H9 (cell line): Measurements from ENCODE around the gene ABCA13. TPM values are rescaled to one million over a fixed set of nuclear protein-coding genes. Genes with fewer than 3 reads are reported as not detected.

Source experiments
- DNase-seq: peaks from one replicate; pipeline ENCODE4 v3.0.0-alpha.2; 2017
- H2AFZ ChIP-seq: one replicate; pipeline ENCODE4 v1.6.1; 2013; ENCODE audit warnings: mild to moderate bottlenecking, low read length, control low read depth, moderate library complexity
- H2AK5ac ChIP-seq: 2 replicates; pipeline ENCODE4 v1.6.1; 2013; ENCODE audit warnings: low read length, control low read depth, mixed read lengths; ENCODE audit not compliant: insufficient read length
- H2BK120ac ChIP-seq: one replicate; pipeline ENCODE4 v1.6.1; 2013; ENCODE audit warnings: low read depth, mild to moderate bottlenecking, low read length, control low read depth, inconsistent platforms; ENCODE audit not compliant: poor library complexity, severe bottlenecking
- H2BK12ac ChIP-seq: 2 replicates; pipeline ENCODE4 v1.6.1; 2013; ENCODE audit warnings: low read length, control low read depth, mixed read lengths, low read depth; ENCODE audit not compliant: insufficient read length
- H2BK15ac ChIP-seq: 2 replicates; pipeline ENCODE4 v1.6.1; 2013; ENCODE audit warnings: low read depth, low read length, control low read depth
- H2BK20ac ChIP-seq: one replicate; pipeline ENCODE4 v1.6.1; 2013; ENCODE audit warnings: low read depth, mild to moderate bottlenecking, low read length, control low read depth, inconsistent platforms; ENCODE audit not compliant: poor library complexity, severe bottlenecking
- H2BK5ac ChIP-seq: 2 replicates; pipeline ENCODE4 v1.6.1; 2013; ENCODE audit warnings: low read length, control low read depth, mixed read lengths; ENCODE audit not compliant: insufficient read length
- H3K14ac ChIP-seq: 2 replicates; pipeline ENCODE4 v1.6.1; 2013; ENCODE audit warnings: low read length, control low read depth; ENCODE audit not compliant: insufficient read depth
- H3K18ac ChIP-seq: 2 replicates; pipeline ENCODE4 v1.6.1; 2013; ENCODE audit warnings: low read depth, mild to moderate bottlenecking, mixed read lengths, low read length, control low read depth; ENCODE audit not compliant: insufficient read length
- H3K23ac ChIP-seq: 2 replicates; pipeline ENCODE4 v1.6.1; 2013; ENCODE audit warnings: low read length, control low read depth, mixed read lengths, low read depth; ENCODE audit not compliant: insufficient read length
- H3K23me2 ChIP-seq: 2 replicates; pipeline ENCODE4 v1.6.1; 2013; ENCODE audit warnings: low read depth, mild to moderate bottlenecking, mixed read lengths, low read length, control low read depth; ENCODE audit not compliant: insufficient read length, poor library complexity, severe bottlenecking
- H3K27ac ChIP-seq: 2 replicates; pipeline ENCODE4 v1.5.1; 2013; ENCODE audit warnings: low read length, control low read depth, mixed read lengths, low read depth; ENCODE audit not compliant: insufficient read length
- H3K27me3 ChIP-seq: 2 replicates; pipeline ENCODE4 v1.6.1; 2013; ENCODE audit warnings: low read length, control low read depth, inconsistent platforms; ENCODE audit not compliant: insufficient read depth
- H3K4ac ChIP-seq: 2 replicates; pipeline ENCODE4 v1.6.1; 2013; ENCODE audit warnings: low read depth, mild to moderate bottlenecking, control low read depth, inconsistent platforms, low read length, moderate library complexity
- H3K4me1 ChIP-seq: 2 replicates; pipeline ENCODE4 v1.6.1; 2013; ENCODE audit warnings: low read length, control low read depth, inconsistent platforms; ENCODE audit not compliant: insufficient read depth
- H3K4me2 ChIP-seq: 2 replicates; pipeline ENCODE4 v1.6.1; 2013; ENCODE audit warnings: low read length, control low read depth, mixed read lengths; ENCODE audit not compliant: insufficient read length, insufficient read depth
- H3K56ac ChIP-seq: 2 replicates; pipeline ENCODE4 v1.6.1; 2013; ENCODE audit warnings: low read depth, mild to moderate bottlenecking, mixed read lengths, low read length, control low read depth; ENCODE audit not compliant: insufficient read length
- H3K79me1 ChIP-seq: 2 replicates; pipeline ENCODE4 v1.6.1; 2013; ENCODE audit warnings: low read depth, mild to moderate bottlenecking, moderate library complexity, low read length, control low read depth, inconsistent platforms; ENCODE audit not compliant: insufficient read depth, poor library complexity, severe bottlenecking
- H3K79me2 ChIP-seq: 2 replicates; pipeline ENCODE4 v1.6.1; 2013; ENCODE audit warnings: low read length, control low read depth, inconsistent platforms; ENCODE audit not compliant: insufficient read depth
- H3K9ac ChIP-seq: 2 replicates; pipeline ENCODE4 v1.6.1; 2013; ENCODE audit warnings: low read length, control low read depth, mixed read lengths; ENCODE audit not compliant: insufficient read length; ENCODE audit errors: extremely low read depth
- H3K9me3 ChIP-seq: one replicate; pipeline ENCODE4 v1.6.1; 2013; ENCODE audit warnings: low read depth, low read length, inconsistent platforms; ENCODE audit not compliant: control insufficient read depth
- H3T11ph ChIP-seq: one replicate; pipeline ENCODE4 v1.6.1; 2013; ENCODE audit warnings: mild to moderate bottlenecking, low read length, control low read depth, inconsistent platforms
- H4K20me1 ChIP-seq: one replicate; pipeline ENCODE4 v1.6.1; 2013; ENCODE audit not compliant: control insufficient read depth, insufficient read length, insufficient read depth
- H4K5ac ChIP-seq: 2 replicates; pipeline ENCODE4 v1.6.1; 2013; ENCODE audit warnings: low read depth, mild to moderate bottlenecking, mixed read lengths, low read length, control low read depth; ENCODE audit not compliant: insufficient read length
- H4K8ac ChIP-seq: replicated peaks from 2 replicates; pipeline ENCODE4 v1.6.1; 2013; ENCODE audit warnings: low read length, control low read depth, mixed read lengths, low read depth; ENCODE audit not compliant: insufficient read length
- H4K91ac ChIP-seq: 2 replicates; pipeline ENCODE4 v1.6.1; 2013; ENCODE audit warnings: low read depth, mild to moderate bottlenecking, moderate library complexity, mixed read lengths, low read length, control low read depth; ENCODE audit not compliant: insufficient read length
- H3K27ac Mint-ChIP-seq, 3 experiments: 2 replicates in 2 of 3; 3 replicates in 1 of 3; pipeline ENCODE4 v1.8.0; 2020 to 2021; ENCODE audit warnings: mixed read lengths in 3 of 3, mild to moderate bottlenecking in 1 of 3, moderate library complexity in 1 of 3
- H3K27me3 Mint-ChIP-seq: 2 replicates; pipeline ENCODE4 v1.8.0; 2021; ENCODE audit warnings: low read depth, mild to moderate bottlenecking, moderate library complexity, mixed read lengths
- H3K36me3 Mint-ChIP-seq, 3 experiments: 2 replicates in 2 of 3; 3 replicates in 1 of 3; pipeline ENCODE4 v1.8.0; 2020 to 2021; ENCODE audit warnings: low read depth in 3 of 3, mixed read lengths in 3 of 3; ENCODE audit not compliant: insufficient read depth in 1 of 3
- H3K4me1 Mint-ChIP-seq, 2 experiments: 2 replicates each; pipeline ENCODE4 v1.8.0; 2020; ENCODE audit warnings: mixed read lengths in 2 of 2
- H3K4me3 Mint-ChIP-seq, 2 experiments: 2 replicates in 1 of 2; 3 replicates in 1 of 2; pipeline ENCODE4 v1.8.0; 2020 to 2021; ENCODE audit warnings: mild to moderate bottlenecking in 2 of 2, mixed read lengths in 2 of 2, moderate library complexity in 1 of 2
- H3K9me3 Mint-ChIP-seq, 2 experiments: 2 replicates in 1 of 2; 3 replicates in 1 of 2; pipeline ENCODE4 v1.8.0; 2020; ENCODE audit warnings: mild to moderate bottlenecking in 2 of 2, mixed read lengths in 2 of 2, moderate library complexity in 1 of 2
- CTCF ChIP-seq: fragments of 200-600 bp; sonication (generic); conservative IDR thresholded peaks from 3 replicates; pipeline ENCODE4 v1.8.0; 2021; ENCODE audit warnings: antibody characterized with exemption, mild to moderate bottlenecking
- WGBS: extraction: QIAGEN DNeasy Blood & Tissue Kit; methylation state at CpG from one replicate; pipeline ENCODE4 v1.1.7; 2013; ENCODE audit warnings: missing lambda C conversion rate, low lambda C conversion rate, mixed read lengths; ENCODE audit not compliant: insufficient read length; ENCODE audit errors: extremely low coverage; 5-methylcytosine and 5-hydroxymethylcytosine counted together
- total RNA-seq: library from RNA; stranded (reverse); gene quantifications from 2 replicates; pipeline ENCODE4 v1.2.1, GENCODE V29; 2021

Gene ABCA13
- total RNA-seq, 1 experiment from 2014 or later: 0.11 TPM

GRCh38 chr7:48337012-48337621 lies 165.9 kb downstream of the ABCA13 start:
- peaks cover 12 to 19% of the 10 kb centered on the region in 2 experiments for H3K4me1 Mint-ChIP-seq
- no peak overlapping the region for H3T11ph ChIP-seq
- H3K9ac ChIP-seq: no peak overlapping the region
- no peak overlapping the region for H2BK15ac ChIP-seq
- peak overlapping the region; percentile 65 for H2AFZ ChIP-seq
- no peak overlapping the region; a peak in 1 of 7 replicates for H3K27ac Mint-ChIP-seq
- H3K14ac ChIP-seq: no peak overlapping the region
- H3K4me1 ChIP-seq: peaks cover 4% of the 10 kb centered on the region; the same call in 1 of the 2 replicates
- H4K20me1 ChIP-seq: no peaks in the 10 kb centered on the region
- no CpG with 5 or more reads among the region's 5 CpGs for WGBS
- TF ChIP-seq CTCF: peak; percentile 80
- no peaks in the 10 kb centered on the region for H3K9me3 Mint-ChIP-seq
- H3K36me3 Mint-ChIP-seq: no peaks in the 10 kb centered on the region
- no peak overlapping the region for H2AK5ac ChIP-seq
- H3K27me3 Mint-ChIP-seq: no peaks in the 10 kb centered on the region
- peak; percentile 54 for DNase-seq
- H3K23ac ChIP-seq: no peak overlapping the region
- H3K27me3 ChIP-seq: no peaks in the 10 kb centered on the region
- no peak overlapping the region for H4K5ac ChIP-seq
- H3K56ac ChIP-seq: no peak overlapping the region
- H2BK20ac ChIP-seq: no peak overlapping the region
- H2BK12ac ChIP-seq: no peak overlapping the region
- H4K8ac ChIP-seq: no peak overlapping the region
- no peak overlapping the region for H3K4me3 Mint-ChIP-seq
- no peak overlapping the region for H4K91ac ChIP-seq
- no peak overlapping the region for H2BK120ac ChIP-seq
- H3K23me2 ChIP-seq: no peaks in the 10 kb centered on the region
- no peak overlapping the region for H3K4me2 ChIP-seq
- H3K4ac ChIP-seq: no peak overlapping the region
- H3K79me1 ChIP-seq: no peaks in the 10 kb centered on the region
- no peak overlapping the region for H3K27ac ChIP-seq
- no peak overlapping the region for H2BK5ac ChIP-seq
- no peaks in the 10 kb centered on the region for H3K9me3 ChIP-seq
- H3K79me2 ChIP-seq: no peaks in the 10 kb centered on the region
- H3K18ac ChIP-seq: no peak overlapping the region
